ENCODE measurements around the gene CLCA2.

- TF ChIP-seq POLR2AphosphoS5 (IDR thresholded peaks at IDR 0.05) (no peak), POLR2A (IDR thresholded peaks at IDR 0.05) (no peak)
Observed at GRCh38 chr1:86505564-86505902, 81.6 kb downstream of the CLCA2 start.

All from suprapubic skin (tissue), 4 donors.